ENCODE results near the gene RNF130. TPM values are rescaled to one million over a fixed set of nuclear protein-coding genes. Genes with fewer than 3 reads are reported as not detected.
A peak's percentile ranks its signal among the peaks of the same experiment; 100 is the strongest.

The RNF130 gene
- total RNA-seq, 1 donor from 2014 or later, result 36.6 TPM

DNA sequence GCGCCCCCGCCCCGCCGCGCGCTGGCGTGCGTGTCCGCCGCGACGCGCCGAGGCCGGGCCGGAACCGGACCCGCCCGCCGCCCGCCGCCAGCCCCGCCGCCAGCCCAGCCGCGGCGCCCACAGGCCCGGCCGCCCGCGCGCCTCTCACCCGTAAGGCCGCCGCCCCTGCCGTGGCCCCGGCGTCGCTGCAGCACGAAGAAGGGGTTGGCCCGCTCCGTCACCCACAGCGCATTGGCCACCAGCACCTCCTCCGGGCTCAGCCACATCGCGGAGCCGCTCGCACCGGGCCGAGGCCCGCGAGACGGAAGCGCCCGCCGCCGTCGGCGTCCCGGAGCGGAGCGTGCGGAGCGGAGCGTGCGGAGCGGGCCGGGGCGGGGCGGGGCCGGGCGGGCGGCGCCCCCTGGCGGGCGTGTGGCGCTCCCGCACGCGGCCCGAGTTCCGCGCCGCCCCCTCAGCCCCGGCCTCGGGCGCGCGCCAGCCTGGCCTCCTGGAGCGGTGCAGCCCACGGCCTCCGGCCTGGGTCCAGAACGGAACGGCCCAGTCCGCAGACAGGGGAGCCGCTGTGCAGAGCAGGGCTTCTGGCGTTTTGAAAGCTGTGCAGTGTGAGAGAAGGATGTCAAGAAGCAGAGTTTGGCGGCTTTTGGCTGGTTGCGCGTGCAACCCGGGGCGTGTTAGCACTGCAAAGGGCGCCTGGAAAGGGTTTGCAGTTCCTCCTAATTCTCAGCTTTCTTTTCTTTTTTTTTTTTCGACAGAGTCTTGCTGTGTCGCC lies 163.8 kb downstream of the RNF130 start, which contains the start of gene TBC1D9B:
Gene TBC1D9B, minus strand, starts transcription at position 342 of the 769 bp plus-strand sequence. Its CDS starts 76 bp downstream, at position 266.
- peak within 1 kb of the TSS; percentile 85 for H3K4me3 ChIP-seq (ENCODE audit: low read depth, low read length)
- DNase-seq (ENCODE audit: low read depth), result no peak
- TF ChIP-seq, protein P1, sequence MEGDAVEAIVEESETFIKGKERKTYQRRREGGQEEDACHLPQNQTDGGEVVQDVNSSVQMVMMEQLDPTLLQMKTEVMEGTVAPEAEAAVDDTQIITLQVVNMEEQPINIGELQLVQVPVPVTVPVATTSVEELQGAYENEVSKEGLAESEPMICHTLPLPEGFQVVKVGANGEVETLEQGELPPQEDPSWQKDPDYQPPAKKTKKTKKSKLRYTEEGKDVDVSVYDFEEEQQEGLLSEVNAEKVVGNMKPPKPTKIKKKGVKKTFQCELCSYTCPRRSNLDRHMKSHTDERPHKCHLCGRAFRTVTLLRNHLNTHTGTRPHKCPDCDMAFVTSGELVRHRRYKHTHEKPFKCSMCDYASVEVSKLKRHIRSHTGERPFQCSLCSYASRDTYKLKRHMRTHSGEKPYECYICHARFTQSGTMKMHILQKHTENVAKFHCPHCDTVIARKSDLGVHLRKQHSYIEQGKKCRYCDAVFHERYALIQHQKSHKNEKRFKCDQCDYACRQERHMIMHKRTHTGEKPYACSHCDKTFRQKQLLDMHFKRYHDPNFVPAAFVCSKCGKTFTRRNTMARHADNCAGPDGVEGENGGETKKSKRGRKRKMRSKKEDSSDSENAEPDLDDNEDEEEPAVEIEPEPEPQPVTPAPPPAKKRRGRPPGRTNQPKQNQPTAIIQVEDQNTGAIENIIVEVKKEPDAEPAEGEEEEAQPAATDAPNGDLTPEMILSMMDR (conservative IDR thresholded peaks at IDR 0.05; ENCODE audit: low read depth, low read length), result peak; percentile 27

DNA sequence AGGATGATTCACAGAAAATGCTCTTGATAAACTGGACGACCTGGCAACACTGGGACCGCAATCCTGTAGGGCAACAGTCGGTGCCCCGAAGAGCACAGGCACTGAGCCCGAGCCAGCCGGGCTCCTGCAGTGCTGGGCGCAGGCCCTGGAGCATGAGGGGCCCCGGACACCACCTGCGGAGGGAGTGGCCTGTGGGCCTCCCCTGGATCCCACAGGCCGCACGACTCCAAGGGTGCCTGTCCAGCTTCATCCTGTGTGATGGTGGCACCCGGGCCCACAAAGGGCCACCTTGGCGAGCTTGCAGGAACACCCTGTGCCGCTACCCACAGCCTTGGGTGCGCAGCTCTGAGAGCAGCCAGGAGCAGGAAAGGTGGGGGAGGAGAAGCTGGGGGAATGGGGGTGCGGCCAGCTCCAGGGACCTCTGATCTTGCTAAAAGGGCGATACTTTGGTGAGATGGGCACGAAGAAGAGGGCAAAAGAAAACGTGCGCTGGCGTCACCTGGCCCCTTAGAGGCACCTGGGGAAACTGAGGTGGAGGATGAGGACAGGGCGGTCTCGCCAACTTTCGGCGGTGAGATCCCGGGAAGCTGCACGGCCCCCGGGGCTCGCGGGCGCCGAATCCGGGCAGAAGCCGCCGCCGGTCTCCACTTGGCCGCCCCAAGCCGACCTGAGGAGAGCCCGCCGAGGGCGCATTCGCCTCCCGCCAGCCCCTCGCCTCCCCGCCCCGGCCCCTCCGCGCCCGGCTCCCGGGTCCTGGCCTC lies 164.6 kb downstream of the RNF130 start:
- H3K4me3 ChIP-seq (ENCODE audit: low read depth, low read length), result peak overlapping the region; percentile 85
- DNase-seq (ENCODE audit: low read depth), result no peak
- TF ChIP-seq, protein P1 (conservative IDR thresholded peaks at IDR 0.05; ENCODE audit: low read depth, low read length), result no peak

DNA sequence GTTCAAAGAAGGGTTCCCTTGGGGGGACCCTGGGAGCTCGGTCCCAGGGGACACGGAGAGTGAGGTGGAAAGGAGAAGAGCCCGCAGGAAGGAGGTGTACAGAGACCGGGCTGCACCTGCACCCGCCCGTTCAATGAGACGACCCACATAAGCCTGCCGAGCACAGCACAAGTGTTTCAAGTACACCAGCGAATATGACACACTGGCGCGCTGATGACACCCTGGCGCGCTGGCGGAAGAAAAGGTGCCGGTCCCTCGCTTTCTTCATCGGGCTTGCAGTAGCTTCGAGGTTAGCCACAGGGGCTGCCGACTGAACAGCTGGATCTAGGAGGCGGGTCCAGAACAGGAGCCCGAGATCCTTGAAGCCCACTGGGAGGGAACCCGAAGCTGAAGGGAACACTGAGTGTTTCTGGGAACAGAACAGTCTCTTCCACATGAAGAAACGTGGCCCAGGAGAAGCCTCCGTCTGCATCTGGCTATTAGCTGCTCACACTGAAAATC lies 165.2 kb downstream of the RNF130 start:
- TF ChIP-seq, protein P1 (conservative IDR thresholded peaks at IDR 0.05; ENCODE audit: low read depth, low read length), result no peak
- H3K4me3 ChIP-seq (ENCODE audit: low read depth, low read length), result peak overlapping the region; percentile 85
- no peak for DNase-seq (ENCODE audit: low read depth)

DNA sequence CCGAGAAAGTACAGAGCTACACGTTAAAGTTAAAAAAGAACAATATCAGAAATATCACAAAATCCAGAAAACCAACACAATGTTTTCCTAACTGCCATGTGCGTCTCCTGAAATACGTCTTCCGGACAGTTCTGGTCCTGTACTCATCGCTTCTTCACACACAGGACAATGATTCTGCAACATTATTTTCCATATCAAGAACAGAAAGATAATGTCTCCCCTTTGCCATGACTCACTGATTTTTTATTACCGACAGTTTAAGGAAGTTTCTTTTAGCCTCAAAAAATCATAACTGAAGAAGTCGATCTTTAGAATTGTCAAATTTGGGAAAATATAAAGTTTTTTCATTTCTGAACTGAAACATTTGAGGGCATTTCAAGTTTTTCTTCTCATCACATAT lies 166.4 kb downstream of the RNF130 start:
- TF ChIP-seq, protein P1 (conservative IDR thresholded peaks at IDR 0.05; ENCODE audit: low read depth, low read length), result no peak
- H3K4me3 ChIP-seq (ENCODE audit: low read depth, low read length), result no peak overlapping the region
- DNase-seq (ENCODE audit: low read depth), result no peak

Other genes starting within 250 kb of the RNF130 start
- gene MRNIP, start 212.9 kb downstream of the RNF130 start, total RNA-seq, result 8.9 and 22.1 TPM in 2 replicates
- 67.5 and 69.0 TPM in 2 replicates for gene TBC1D9B, start 163.9 kb downstream of the RNF130 start, total RNA-seq
- not detected in 2 replicates for gene RASGEF1C, start 137.5 kb upstream of the RNF130 start, total RNA-seq
- gene MAPK9, start 220.3 kb upstream of the RNF130 start, total RNA-seq, result 22.0 and 23.9 TPM in 2 replicates

Data from epithelial cell of proximal tubule (primary cell).